Muscle of back (tissue), 11 donors: Measurements from ENCODE around the gene SOX11. TPM values are rescaled to one million over a fixed set of nuclear protein-coding genes. Genes with fewer than 3 reads are reported as not detected.

Experiments used
- DNase-seq, 3 donors: peaks; one replicate each; pipeline versions ENCODE4 v3.0.0 to v3.0.0-alpha.2; 2013
- polyA plus RNA-seq, 10 donors: library from polyadenylated mRNA; unstranded; fragments of 120-200 nt; gene quantifications; one replicate each; pipeline ENCODE4 v1.2.1, GENCODE V29; 2013; ENCODE audit not compliant: insufficient read length in 10 of 10

The SOX11 gene
- polyA plus RNA-seq, 10 donors, result 19.2 to 35.4 (median 24.3) TPM

- DNase-seq, result no peak
Measured at GRCh38 chr2:5720426-5720825, 28.2 kb downstream of the SOX11 start.

GRCh38 chr2:5722236-5722635 lies 30.1 kb downstream of the SOX11 start:
- no peak for DNase-seq

- no peak for DNase-seq
Measured at GRCh38 chr2:5723791-5724735, 31.9 kb downstream of the SOX11 start.

GRCh38 chr2:5725072-5725471 lies 32.9 kb downstream of the SOX11 start:
- no peak for DNase-seq

GRCh38 chr2:5725794-5726463 lies 33.7 kb downstream of the SOX11 start:
- DNase-seq, result peak; percentile 15 to 73 (median 29)

GRCh38 chr2:5727235-5727634 lies 35.1 kb downstream of the SOX11 start:
- DNase-seq, result no peak

- DNase-seq, result no peak
Measured at GRCh38 chr2:5729416-5729815, 37.2 kb downstream of the SOX11 start.

GRCh38 chr2:5730386-5730785 lies 38.2 kb downstream of the SOX11 start:
- no peak for DNase-seq

- DNase-seq, result no peak
Measured at GRCh38 chr2:5734859-5735520, 42.8 kb downstream of the SOX11 start.

GRCh38 chr2:5735521-5735861 lies 43.3 kb downstream of the SOX11 start:
- no peak for DNase-seq

- no peak for DNase-seq
Measured at GRCh38 chr2:5736050-5736449, 43.9 kb downstream of the SOX11 start.

GRCh38 chr2:5736886-5737285 lies 44.7 kb downstream of the SOX11 start:
- DNase-seq, result no peak

GRCh38 chr2:5740053-5740452 lies 47.9 kb downstream of the SOX11 start:
- no peak for DNase-seq

GRCh38 chr2:5740817-5741216 lies 48.6 kb downstream of the SOX11 start:
- no peak for DNase-seq

- no peak for DNase-seq
Measured at GRCh38 chr2:5741242-5741641, 49.1 kb downstream of the SOX11 start.

- no peak for DNase-seq
Measured at GRCh38 chr2:5742126-5742525, 49.9 kb downstream of the SOX11 start.

- DNase-seq, result no peak
Measured at GRCh38 chr2:5748391-5748790, 56.2 kb downstream of the SOX11 start.

GRCh38 chr2:5748946-5749345 lies 56.8 kb downstream of the SOX11 start:
- no peak for DNase-seq

GRCh38 chr2:5749347-5749746 lies 57.2 kb downstream of the SOX11 start:
- peak in 1 of 3 donors; percentile 27 for DNase-seq
